Stimulated activated CD4-positive, alpha-beta T cell treated with anti-CD3 and anti-CD28 coated beads, Interleukin-1b, Interleukin-23, amount 100 ng/mL, for 24 hours (primary cell): ENCODE data around the gene SYNRG.

Experiments
- DNase-seq, 4 experiments: peaks; one replicate each; pipeline ENCODE4 v3.0.0-alpha.2; 2020; ENCODE audit warnings: low read depth in 4 of 4, low spot score in 1 of 4

Gene SYNRG

GRCh38 chr17:37605813-37606505 lies 3.3 kb downstream of the SYNRG start:
- DNase-seq, result peak in 1 of 4 experiments; percentile 18

DNA sequence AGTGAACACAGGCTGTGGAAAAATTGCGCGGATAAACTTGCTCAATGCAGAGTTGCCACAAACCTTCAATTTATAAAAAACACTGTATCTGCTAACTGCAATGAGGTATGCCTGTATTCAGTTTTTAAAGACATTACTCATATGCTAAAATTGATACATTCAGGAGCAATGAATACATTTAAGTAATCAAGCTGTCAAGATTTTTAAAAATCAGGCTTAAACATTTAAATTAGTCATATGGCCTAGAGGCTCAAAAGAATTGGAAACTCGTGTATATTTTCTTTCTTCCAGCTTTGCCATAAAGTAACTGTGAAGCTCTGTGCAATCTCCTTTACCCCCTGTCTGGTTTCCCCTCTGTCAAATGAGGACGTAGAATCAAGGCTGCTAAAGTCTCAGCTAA lies 4.1 kb downstream of the SYNRG start:
- DNase-seq, result no peak

- no peak for DNase-seq
These were observed 4.7 kb downstream of the SYNRG start for GRCh38 chr17:37604556-37604955.

- no peak for DNase-seq
These were observed 11.1 kb downstream of the SYNRG start for GRCh38 chr17:37598145-37598544.

GRCh38 chr17:37592291-37592690 lies 16.9 kb downstream of the SYNRG start:
- no peak for DNase-seq

- DNase-seq, result no peak
These were observed 24.2 kb downstream of the SYNRG start for GRCh38 chr17:37585066-37585465.

DNA sequence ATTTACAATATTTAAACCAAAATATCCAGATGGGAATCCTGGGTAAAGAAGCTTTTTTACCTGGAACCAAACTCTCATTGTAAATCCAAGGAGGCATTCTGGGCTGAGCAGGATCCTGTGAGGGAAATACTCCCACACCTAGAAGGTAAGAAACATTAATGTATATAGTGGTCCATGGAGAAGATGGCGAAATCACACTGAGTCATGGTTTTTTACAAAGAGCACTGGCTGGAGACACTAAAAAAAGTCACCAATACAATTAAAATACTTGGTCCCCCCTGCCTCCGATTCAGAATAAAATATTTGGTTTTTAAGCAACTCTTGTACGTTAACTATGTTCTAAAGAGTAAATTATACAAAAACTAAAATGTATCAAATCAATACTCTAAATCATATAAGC lies 32.9 kb downstream of the SYNRG start:
- no peak for DNase-seq

GRCh38 chr17:37574427-37574826 lies 34.8 kb downstream of the SYNRG start:
- no peak for DNase-seq

DNA sequence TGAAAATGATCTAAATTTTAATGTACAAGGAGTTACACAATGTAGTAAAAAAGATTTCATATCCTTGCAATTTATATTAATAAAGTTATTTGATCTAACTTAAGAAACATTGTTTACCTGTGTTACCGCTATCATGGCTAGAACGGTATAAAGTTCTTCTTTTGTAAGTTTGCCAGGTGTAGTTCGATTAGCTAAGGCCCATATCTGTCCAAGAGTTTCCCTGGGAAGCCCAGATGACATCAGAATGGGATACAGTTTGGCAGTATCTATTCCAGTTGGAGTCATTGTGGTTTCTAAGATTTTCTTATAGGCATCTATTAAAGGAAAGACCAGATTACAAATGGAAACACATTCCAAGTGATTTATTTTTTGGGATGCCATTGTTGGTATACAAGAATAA lies 37.5 kb downstream of the SYNRG start:
- DNase-seq, result no peak

- no peak for DNase-seq
These were observed 38.6 kb downstream of the SYNRG start for GRCh38 chr17:37570527-37571093.

DNA sequence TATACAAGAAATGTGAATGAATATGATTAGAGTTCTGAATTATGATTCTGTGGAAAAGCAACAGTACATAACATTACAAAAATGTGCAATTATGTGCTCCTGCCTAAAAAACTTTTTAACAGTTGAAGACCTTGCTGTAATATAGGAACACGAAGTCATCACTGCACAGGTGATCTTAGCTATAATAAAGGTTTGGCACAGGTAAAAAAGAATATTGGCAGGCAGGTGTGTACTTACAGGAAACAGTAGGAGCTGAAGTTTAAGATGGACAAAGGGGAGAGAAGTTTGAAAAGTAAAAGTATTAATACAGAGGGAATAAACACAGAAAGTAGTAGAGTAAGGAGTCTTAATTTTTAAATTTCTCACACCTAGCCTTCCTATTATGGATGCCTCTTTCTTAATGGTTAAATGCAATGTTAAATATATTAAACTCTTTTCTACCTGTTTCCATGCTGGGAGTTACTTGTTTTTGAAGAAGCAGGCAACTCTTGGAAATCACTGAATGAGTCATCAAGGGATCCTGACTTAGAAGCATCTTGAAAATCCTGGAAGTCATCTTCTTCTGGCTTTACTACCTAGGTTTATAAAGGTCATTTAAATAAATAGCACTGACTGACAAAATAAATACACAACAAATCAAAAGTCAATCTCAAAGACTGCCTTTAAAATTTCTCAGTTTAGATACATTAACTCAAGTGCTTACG lies 40.7 kb downstream of the SYNRG start:
- DNase-seq, result no peak

- DNase-seq, result no peak
These were observed 41.7 kb downstream of the SYNRG start for GRCh38 chr17:37567538-37567937.

- no peak for DNase-seq
These were observed 42.1 kb downstream of the SYNRG start for GRCh38 chr17:37567137-37567536.

GRCh38 chr17:37564252-37564651 lies 45.0 kb downstream of the SYNRG start:
- DNase-seq, result no peak

DNA sequence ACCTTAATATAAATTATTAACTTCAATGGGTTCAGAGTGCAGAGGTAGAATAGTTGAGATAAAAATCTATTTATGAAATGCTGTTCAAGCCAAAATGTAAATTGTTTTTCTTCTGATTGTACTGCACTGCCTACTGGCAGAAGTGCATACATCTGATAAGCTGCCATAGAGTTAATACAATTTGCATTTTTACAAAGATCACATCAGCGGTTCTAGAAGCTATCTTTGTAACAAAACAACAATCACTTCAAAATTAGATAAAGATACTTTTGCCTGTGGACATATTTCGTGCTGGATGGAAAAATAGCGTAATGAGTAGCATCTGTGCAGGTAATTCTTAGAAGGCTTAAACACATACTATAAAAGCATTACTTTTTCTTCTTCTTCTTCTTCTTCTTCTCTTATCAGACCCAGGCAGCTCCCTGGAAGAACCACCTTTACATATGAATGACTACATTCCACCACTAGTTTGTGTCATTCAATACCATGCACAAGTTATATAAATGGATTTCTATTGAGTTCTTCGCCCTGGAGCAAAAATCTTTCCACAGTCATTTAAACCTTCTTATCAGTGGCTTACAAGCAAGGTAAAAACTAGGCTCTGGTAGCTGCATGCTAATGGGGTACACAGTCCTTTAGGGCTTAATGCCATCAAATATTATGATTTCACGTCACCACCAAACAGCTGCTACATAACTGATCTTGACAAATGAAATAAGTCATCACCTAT lies 47.0 kb downstream of the SYNRG start:
- DNase-seq, result no peak

DNA sequence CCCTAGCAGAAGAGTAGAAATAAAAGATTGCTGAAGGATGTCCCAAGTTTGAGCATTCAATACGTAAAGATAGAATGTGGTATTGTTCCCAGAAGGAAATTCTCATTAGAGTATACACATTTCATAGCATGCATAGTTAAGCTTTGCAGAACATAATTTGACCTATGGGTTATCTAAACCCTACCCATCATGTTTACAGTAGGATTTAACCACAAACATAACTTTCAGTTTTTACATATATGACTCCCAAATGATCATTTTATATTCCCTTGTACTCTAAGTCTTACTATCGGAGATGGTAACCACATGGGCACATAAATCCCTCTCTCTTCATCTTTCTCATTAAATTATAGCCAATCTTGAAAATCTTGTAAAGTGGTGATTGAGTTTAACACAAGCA lies 50.9 kb downstream of the SYNRG start:
- no peak for DNase-seq

DNA sequence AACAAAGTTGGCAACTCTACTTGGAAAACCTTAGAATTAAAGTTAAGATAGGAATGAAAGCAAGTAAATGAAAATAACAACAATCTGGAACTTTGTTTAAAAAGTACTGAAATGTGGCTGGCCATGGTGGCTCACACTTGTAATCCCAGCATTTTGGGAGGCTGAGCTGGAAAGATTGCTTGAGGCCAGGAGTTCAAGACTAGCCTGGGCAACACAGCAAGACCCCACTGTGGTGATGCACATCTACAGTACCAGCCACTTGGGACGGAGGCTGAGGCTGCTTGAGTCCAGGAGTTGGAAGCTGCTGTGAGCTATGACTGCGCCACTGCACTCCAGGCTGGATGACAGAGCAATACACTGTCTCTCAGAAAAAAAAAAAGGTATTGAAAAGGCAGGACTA lies 51.7 kb downstream of the SYNRG start:
- DNase-seq, result no peak

- DNase-seq, result no peak
These were observed 53.8 kb downstream of the SYNRG start for GRCh38 chr17:37555386-37555785.

GRCh38 chr17:37553401-37553966 lies 55.7 kb downstream of the SYNRG start:
- DNase-seq, result no peak

- no peak for DNase-seq
These were observed 57.4 kb downstream of the SYNRG start for GRCh38 chr17:37551788-37552187.

DNA sequence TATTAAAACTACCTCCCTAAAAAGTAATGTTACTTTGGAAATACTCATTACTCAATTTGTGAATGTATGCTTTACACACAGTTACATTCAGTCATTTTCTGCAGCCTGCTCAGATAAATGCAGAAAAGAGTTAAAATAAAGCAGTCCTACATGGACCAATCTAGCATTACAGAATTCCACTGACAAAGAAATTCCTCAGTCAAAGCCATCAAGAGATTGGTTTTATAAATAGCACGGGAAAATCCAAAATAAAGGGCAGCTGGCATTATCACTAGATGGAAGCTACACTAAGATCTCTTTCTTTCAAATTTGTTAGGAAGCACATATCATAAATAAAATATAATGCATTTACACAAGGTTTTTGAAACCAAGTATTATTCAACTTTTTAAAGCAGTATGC lies 61.2 kb downstream of the SYNRG start:
- DNase-seq, result no peak

- no peak for DNase-seq
These were observed 62.9 kb downstream of the SYNRG start for GRCh38 chr17:37546302-37546701.
